WTC11 (cell line): ENCODE data around the gene UBL4A. TPM values are rescaled to one million over a fixed set of nuclear protein-coding genes. Genes with fewer than 3 reads are reported as not detected.

Source experiments
- ATAC-seq: fragments of 200-7000 bp; cut with Tn5 transposase; 2 replicates; pipeline ENCODE4 v1.10.0; 2021; ENCODE audit warnings: mild to moderate bottlenecking, moderate library complexity
- CTCF ChIA-PET: fragments of 300-600 bp; sonication (Branson Sonifier 250); formaldehyde crosslinking; loops from one replicate; lab custom pipeline; 2021; ENCODE audit warnings: antibody characterized with exemption; lab: Charles Lee
- POLR2A ChIA-PET: fragments of 350-600 bp; sonication (Branson Sonifier 250); formaldehyde crosslinking; loops from one replicate; lab custom pipeline; 2021; ENCODE audit warnings: antibody characterized with exemption; lab: Charles Lee
- DNase-seq: peaks from one replicate; pipeline ENCODE4 v3.0.0; 2021; ENCODE audit warnings: low spot score
- H3K27ac Mint-ChIP-seq: 2 replicates; pipeline ENCODE4 v1.8.0; 2021; ENCODE audit warnings: mixed read lengths
- H3K27me3 Mint-ChIP-seq: 2 replicates; pipeline ENCODE4 v1.8.0; 2021; ENCODE audit warnings: low read depth, mild to moderate bottlenecking, moderate library complexity, mixed read lengths
- H3K36me3 Mint-ChIP-seq: 2 replicates; pipeline ENCODE4 v1.8.0; 2021; ENCODE audit warnings: mixed read lengths
- H3K4me1 Mint-ChIP-seq: 2 replicates; pipeline ENCODE4 v1.8.0; 2022; ENCODE audit warnings: mixed read lengths
- H3K4me3 Mint-ChIP-seq: 2 replicates; pipeline ENCODE4 v1.8.0; 2021; ENCODE audit warnings: mild to moderate bottlenecking, moderate library complexity, mixed read lengths
- H3K9me3 Mint-ChIP-seq: 2 replicates; pipeline ENCODE4 v1.8.0; 2021; ENCODE audit warnings: mixed read lengths
- CREM ChIP-seq: sonication (generic); formaldehyde crosslinking; IDR thresholded peaks from 2 replicates; pipeline ENCODE4 v1.8.1; 2022; ENCODE audit warnings: mild to moderate bottlenecking, missing genetic modification reagents, moderate library complexity
- ELF4 ChIP-seq: sonication (generic); formaldehyde crosslinking; IDR thresholded peaks from 2 replicates; pipeline ENCODE4 v1.8.1; 2022; ENCODE audit warnings: low read depth, mild to moderate bottlenecking, moderate library complexity, missing genetic modification reagents
- MYBL2 ChIP-seq: sonication (generic); formaldehyde crosslinking; IDR thresholded peaks from 2 replicates; pipeline ENCODE4 v1.8.1; 2023; ENCODE audit warnings: mild to moderate bottlenecking, moderate library complexity, missing genetic modification reagents
- NFE2L1 ChIP-seq: sonication (generic); formaldehyde crosslinking; IDR thresholded peaks from 2 replicates; pipeline ENCODE4 v1.8.1; 2023; ENCODE audit warnings: missing genetic modification reagents
- NR1H2 ChIP-seq: sonication (generic); formaldehyde crosslinking; IDR thresholded peaks from 2 replicates; pipeline ENCODE4 v1.9.0; 2021; ENCODE audit warnings: mild to moderate bottlenecking, moderate library complexity, missing genetic modification reagents
- SP1 ChIP-seq: sonication (generic); formaldehyde crosslinking; conservative IDR thresholded peaks from 2 replicates; pipeline ENCODE4 v1.8.1; 2022; ENCODE audit warnings: missing genetic modification reagents
- ZNF121 ChIP-seq: sonication (generic); formaldehyde crosslinking; IDR thresholded peaks from 2 replicates; pipeline ENCODE4 v1.8.0; 2023; ENCODE audit warnings: missing genetic modification reagents
- ZNF317 ChIP-seq: sonication (generic); formaldehyde crosslinking; IDR thresholded peaks from 2 replicates; pipeline ENCODE4 v1.8.1; 2023; ENCODE audit warnings: low read depth, mild to moderate bottlenecking, moderate library complexity, missing genetic modification reagents, borderline replicate concordance
- total RNA-seq: library from RNA; stranded (reverse); gene quantifications from 3 replicates; pipeline ENCODE4 v1.2.3, GENCODE V29; 2021
- TF ChIP-seq, protein P1 (sequence below): sonication (generic); formaldehyde crosslinking; IDR thresholded peaks from 2 replicates; pipeline ENCODE4 v1.8.1; 2023; ENCODE audit warnings: mild to moderate bottlenecking, missing genetic modification reagents, moderate library complexity
- TF ChIP-seq, protein P2 (sequence below): sonication (generic); formaldehyde crosslinking; IDR thresholded peaks from 2 replicates; pipeline ENCODE4 v1.8.1; 2023; ENCODE audit warnings: mild to moderate bottlenecking, missing genetic modification reagents, borderline replicate concordance
- TF ChIP-seq, protein P3 (sequence below): sonication (generic); formaldehyde crosslinking; IDR thresholded peaks from 2 replicates; pipeline ENCODE4 v1.8.1; 2023; ENCODE audit warnings: mild to moderate bottlenecking, moderate library complexity, missing genetic modification reagents
- TF ChIP-seq, protein P4 (sequence below): sonication (generic); formaldehyde crosslinking; IDR thresholded peaks from 2 replicates; pipeline ENCODE4 v1.8.1; 2022; ENCODE audit warnings: mild to moderate bottlenecking, moderate library complexity, missing genetic modification reagents
- TF ChIP-seq, protein P5 (sequence below): fragments of 250-450 bp; sonication (Bioruptor Pico); IDR thresholded peaks from 2 replicates; pipeline ENCODE4 v1.9.0; 2021; ENCODE audit warnings: mild to moderate bottlenecking

UBL4A gene
- total RNA-seq, 1 experiment from 2014 or later, result 34.0 TPM

DNA sequence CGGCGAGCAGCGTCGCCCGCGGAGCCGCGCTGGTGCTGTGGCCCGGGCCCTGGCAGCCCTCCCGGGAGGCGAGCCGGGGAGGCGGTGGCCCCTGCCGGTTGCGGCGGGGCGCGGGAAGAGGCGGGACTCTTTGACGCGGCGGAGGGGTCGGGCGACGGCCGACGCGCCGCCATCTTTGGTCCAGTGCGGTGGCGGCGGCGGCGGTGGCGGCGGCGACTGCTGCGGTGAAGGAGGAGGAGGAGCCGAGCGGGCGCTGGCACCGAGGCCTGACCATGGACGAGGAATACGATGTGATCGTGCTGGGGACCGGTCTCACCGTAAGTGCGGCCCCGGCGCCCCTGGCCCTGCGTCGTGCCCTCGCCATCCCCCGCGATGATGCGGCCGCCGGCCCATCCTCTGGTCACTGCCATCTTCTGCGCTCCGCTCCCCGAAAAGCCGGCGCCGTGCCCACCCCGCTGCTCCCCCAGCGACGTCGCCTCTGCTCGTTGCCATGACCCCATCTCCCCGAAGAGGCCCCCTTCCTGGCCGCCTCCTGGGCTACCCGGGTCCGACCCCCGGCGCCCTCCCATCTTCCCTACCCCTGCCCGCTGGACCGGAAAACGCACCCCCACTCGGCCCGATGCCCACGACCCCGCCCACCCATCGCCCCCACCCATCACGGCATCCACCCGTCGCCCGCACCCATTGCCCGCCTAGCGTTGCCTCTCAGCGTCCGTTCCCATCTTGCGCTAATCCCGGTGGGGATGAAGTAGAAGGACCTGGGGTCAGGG lies 49.2 kb downstream of the UBL4A start, which contains the start of gene GDI1:
Gene GDI1, plus strand, starts transcription at position 172 of the 770 bp plus-strand sequence. Its CDS starts 101 bp downstream, at position 273.
- ATAC-seq (peak; percentile 38), DNase-seq (peak; percentile 38)
- Mint-ChIP-seq H3K27ac (peak within 1 kb of the TSS; percentile 84), H3K27me3 (no peaks in the 10 kb centered on the region), H3K4me1 (peaks cover 12% of the 10 kb centered on the region), H3K4me3 (peak within 1 kb of the TSS; percentile 83), H3K36me3 (peaks cover 21% of the 10 kb centered on the region), H3K9me3 (no peaks in the 10 kb centered on the region)
- CTCF ChIA-PET, result no interaction called here
- TF ChIP-seq, protein P1, sequence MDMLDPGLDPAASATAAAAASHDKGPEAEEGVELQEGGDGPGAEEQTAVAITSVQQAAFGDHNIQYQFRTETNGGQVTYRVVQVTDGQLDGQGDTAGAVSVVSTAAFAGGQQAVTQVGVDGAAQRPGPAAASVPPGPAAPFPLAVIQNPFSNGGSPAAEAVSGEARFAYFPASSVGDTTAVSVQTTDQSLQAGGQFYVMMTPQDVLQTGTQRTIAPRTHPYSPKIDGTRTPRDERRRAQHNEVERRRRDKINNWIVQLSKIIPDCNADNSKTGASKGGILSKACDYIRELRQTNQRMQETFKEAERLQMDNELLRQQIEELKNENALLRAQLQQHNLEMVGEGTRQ (CRISPR knock-in tag), result no peak
- TF ChIP-seq MYBL2 (CRISPR knock-in tag) (no peak), NR1H2 (CRISPR knock-in tag) (no peak), CREM (CRISPR knock-in tag) (no peak), ELF4 (no peak), SP1 (peak; percentile 66; the same call in 1 of the 2 replicates), NFE2L1 (CRISPR knock-in tag) (no peak)
- TF ChIP-seq, protein P2, sequence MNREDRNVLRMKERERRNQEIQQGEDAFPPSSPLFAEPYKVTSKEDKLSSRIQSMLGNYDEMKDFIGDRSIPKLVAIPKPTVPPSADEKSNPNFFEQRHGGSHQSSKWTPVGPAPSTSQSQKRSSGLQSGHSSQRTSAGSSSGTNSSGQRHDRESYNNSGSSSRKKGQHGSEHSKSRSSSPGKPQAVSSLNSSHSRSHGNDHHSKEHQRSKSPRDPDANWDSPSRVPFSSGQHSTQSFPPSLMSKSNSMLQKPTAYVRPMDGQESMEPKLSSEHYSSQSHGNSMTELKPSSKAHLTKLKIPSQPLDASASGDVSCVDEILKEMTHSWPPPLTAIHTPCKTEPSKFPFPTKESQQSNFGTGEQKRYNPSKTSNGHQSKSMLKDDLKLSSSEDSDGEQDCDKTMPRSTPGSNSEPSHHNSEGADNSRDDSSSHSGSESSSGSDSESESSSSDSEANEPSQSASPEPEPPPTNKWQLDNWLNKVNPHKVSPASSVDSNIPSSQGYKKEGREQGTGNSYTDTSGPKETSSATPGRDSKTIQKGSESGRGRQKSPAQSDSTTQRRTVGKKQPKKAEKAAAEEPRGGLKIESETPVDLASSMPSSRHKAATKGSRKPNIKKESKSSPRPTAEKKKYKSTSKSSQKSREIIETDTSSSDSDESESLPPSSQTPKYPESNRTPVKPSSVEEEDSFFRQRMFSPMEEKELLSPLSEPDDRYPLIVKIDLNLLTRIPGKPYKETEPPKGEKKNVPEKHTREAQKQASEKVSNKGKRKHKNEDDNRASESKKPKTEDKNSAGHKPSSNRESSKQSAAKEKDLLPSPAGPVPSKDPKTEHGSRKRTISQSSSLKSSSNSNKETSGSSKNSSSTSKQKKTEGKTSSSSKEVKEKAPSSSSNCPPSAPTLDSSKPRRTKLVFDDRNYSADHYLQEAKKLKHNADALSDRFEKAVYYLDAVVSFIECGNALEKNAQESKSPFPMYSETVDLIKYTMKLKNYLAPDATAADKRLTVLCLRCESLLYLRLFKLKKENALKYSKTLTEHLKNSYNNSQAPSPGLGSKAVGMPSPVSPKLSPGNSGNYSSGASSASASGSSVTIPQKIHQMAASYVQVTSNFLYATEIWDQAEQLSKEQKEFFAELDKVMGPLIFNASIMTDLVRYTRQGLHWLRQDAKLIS, result no peak
- TF ChIP-seq, protein P3, sequence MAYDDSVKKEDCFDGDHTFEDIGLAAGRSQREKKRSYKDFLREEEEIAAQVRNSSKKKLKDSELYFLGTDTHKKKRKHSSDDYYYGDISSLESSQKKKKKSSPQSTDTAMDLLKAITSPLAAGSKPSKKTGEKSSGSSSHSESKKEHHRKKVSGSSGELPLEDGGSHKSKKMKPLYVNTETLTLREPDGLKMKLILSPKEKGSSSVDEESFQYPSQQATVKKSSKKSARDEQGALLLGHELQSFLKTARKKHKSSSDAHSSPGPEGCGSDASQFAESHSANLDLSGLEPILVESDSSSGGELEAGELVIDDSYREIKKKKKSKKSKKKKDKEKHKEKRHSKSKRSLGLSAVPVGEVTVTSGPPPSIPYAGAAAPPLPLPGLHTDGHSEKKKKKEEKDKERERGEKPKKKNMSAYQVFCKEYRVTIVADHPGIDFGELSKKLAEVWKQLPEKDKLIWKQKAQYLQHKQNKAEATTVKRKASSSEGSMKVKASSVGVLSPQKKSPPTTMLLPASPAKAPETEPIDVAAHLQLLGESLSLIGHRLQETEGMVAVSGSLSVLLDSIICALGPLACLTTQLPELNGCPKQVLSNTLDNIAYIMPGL (CRISPR knock-in tag), result no peak
- TF ChIP-seq, protein P4, sequence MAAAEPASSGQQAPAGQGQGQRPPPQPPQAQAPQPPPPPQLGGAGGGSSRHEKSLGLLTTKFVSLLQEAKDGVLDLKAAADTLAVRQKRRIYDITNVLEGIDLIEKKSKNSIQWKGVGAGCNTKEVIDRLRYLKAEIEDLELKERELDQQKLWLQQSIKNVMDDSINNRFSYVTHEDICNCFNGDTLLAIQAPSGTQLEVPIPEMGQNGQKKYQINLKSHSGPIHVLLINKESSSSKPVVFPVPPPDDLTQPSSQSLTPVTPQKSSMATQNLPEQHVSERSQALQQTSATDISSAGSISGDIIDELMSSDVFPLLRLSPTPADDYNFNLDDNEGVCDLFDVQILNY (CRISPR knock-in tag), result 0 out of 2 replicates have a peak, but pooled peaks have one; percentile 61
- POLR2A ChIA-PET, result no interaction called here

DNA sequence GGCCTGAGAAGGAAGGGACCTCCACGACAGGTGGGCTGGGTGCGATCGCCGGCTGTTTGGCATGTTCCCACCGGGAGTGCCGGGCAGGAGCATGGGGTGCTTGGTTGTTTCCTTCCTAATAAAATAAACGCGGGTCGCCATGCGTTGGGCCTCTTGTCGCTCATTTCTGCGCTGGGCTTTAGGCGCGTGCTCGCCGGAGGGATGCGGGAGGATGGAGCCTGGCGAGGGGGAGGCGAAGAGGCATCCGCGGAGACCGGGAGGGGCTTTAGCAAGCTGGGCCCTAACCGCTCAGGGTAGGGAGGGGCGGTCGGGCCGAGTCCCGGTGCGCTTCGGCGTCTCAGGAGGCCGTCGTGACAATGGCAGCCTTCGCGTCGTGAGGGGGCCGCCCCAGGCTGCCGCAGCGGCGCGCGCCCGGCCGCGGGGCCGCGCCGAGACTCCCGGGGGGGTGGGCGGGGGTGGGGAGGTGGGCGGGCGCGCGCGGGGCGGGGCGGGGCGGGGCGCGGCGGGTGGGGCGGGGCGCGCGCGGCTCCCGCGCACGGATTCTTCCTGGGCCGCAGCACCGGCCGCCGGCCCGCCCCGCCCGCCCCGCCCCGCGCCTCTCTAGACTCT lies 49.9 kb downstream of the UBL4A start:
- Mint-ChIP-seq H3K4me1 (peaks cover 12% of the 10 kb centered on the region), H3K36me3 (peaks cover 16% of the 10 kb centered on the region), H3K27me3 (no peaks in the 10 kb centered on the region), H3K27ac (peak overlapping the region; percentile 84), H3K4me3 (peak overlapping the region; percentile 80), H3K9me3 (no peaks in the 10 kb centered on the region)
- CTCF ChIA-PET, result interaction anchor here (1.2 kb wide), 1 partner anchor 63 kb away, joined by 3 read pairs; no protein-coding TSS in a partner anchor
- TF ChIP-seq ZNF317 (CRISPR knock-in tag) (no peak), ZNF121 (CRISPR knock-in tag) (no peak)
- TF ChIP-seq, protein P5, sequence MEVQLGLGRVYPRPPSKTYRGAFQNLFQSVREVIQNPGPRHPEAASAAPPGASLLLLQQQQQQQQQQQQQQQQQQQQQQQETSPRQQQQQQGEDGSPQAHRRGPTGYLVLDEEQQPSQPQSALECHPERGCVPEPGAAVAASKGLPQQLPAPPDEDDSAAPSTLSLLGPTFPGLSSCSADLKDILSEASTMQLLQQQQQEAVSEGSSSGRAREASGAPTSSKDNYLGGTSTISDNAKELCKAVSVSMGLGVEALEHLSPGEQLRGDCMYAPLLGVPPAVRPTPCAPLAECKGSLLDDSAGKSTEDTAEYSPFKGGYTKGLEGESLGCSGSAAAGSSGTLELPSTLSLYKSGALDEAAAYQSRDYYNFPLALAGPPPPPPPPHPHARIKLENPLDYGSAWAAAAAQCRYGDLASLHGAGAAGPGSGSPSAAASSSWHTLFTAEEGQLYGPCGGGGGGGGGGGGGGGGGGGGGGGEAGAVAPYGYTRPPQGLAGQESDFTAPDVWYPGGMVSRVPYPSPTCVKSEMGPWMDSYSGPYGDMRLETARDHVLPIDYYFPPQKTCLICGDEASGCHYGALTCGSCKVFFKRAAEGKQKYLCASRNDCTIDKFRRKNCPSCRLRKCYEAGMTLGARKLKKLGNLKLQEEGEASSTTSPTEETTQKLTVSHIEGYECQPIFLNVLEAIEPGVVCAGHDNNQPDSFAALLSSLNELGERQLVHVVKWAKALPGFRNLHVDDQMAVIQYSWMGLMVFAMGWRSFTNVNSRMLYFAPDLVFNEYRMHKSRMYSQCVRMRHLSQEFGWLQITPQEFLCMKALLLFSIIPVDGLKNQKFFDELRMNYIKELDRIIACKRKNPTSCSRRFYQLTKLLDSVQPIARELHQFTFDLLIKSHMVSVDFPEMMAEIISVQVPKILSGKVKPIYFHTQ (CRISPR knock-in tag), result no peak
- ATAC-seq (peak; percentile 69), DNase-seq (peak; percentile 53)
- POLR2A ChIA-PET, result no interaction called here
